KOPT-K1 (cell line): ENCODE results near the gene PTPRG.

Source experiments
- H3K27ac ChIP-seq: fragments of 200-600 bp; sonication (generic); 2 replicates; pipeline ENCODE4 v1.5.1; 2016; ENCODE audit warnings: antibody characterized with exemption, mild to moderate bottlenecking, low read depth, low read length; ENCODE audit not compliant: poor library complexity, severe bottlenecking
- H3K36me3 ChIP-seq: fragments of 200-600 bp; sonication (generic); 2 replicates; pipeline ENCODE4 v1.5.1; 2017; ENCODE audit warnings: antibody characterized with exemption, mild to moderate bottlenecking, low read length, moderate library complexity; ENCODE audit not compliant: insufficient read depth
- H3K9me3 ChIP-seq: fragments of 200-600 bp; sonication (generic); 2 replicates; pipeline ENCODE4 v1.5.1; 2017; ENCODE audit warnings: antibody characterized with exemption, low read length, mild to moderate bottlenecking; ENCODE audit not compliant: insufficient read depth, poor library complexity, severe bottlenecking

The PTPRG gene

DNA sequence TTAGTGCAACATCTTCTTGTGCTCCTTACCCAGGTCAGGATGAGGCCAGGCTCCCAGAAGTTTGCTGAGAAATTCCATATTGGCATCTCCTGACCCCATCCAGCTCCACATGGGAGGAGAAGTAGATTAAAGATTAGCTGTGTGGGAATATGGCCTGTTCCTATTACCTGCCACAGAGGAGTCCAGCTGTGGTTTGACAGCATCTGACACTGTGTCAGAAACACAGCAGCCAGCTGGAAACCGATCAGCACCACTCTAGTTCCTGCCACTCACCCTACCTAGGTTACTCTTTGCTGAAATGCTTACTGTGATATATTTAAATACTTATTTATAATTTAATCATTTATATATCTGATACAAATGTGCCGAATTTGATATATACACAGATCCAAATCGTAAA is 551.7 kb downstream of the PTPRG start:
- Histone ChIP-seq H3K36me3 (no peaks in the 10 kb centered on the region), H3K27ac (no peak overlapping the region), H3K9me3 (no peaks in the 10 kb centered on the region)

DNA sequence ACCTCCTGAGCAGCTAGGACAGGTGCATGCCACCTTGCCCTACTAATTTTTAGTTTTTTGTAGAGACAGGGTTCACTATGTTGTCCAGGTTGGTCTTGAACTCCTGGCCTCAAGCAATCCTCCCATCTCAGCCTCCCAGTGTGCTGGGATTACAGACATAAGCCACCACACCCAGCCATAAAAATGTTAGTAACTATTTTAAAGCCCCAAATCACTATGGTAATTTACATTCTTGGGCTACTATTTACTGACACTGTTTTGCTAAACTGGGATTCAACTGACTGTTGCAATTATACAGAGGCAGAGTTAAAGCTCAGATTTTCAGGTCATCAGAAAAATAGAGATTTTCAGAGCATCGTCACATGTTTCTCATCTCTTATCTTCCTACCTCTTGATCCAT is 553.4 kb downstream of the PTPRG start:
- H3K27ac ChIP-seq, result no peak overlapping the region
- no peaks in the 10 kb centered on the region for H3K9me3 ChIP-seq
- H3K36me3 ChIP-seq, result no peaks in the 10 kb centered on the region

- no peak overlapping the region for H3K27ac ChIP-seq
- H3K36me3 ChIP-seq, result no peaks in the 10 kb centered on the region
- no peaks in the 10 kb centered on the region for H3K9me3 ChIP-seq
Observed at GRCh38 chr3:62117903-62118548, 556.7 kb downstream of the PTPRG start.

DNA sequence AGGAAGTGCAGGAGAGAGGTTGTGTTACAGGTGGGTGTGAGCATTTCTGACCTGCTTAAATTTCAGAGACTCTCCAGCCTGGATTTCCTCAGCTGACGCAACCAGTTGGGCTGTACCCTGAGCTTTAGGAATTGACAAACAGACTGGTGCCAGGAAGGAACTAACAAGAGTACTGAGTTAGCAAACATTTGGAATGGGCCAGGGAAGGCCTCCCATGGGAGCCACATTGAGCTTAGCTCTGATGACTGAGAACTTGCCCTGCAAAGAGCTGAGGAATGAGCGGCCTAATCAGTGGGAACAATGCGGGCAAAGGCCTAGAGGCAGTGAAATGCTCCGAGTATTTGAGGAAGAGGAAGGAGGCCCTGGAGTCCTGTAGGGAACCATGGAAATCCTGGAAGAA is 557.8 kb downstream of the PTPRG start:
- Histone ChIP-seq H3K9me3 (no peaks in the 10 kb centered on the region), H3K27ac (no peak overlapping the region), H3K36me3 (no peaks in the 10 kb centered on the region)

DNA sequence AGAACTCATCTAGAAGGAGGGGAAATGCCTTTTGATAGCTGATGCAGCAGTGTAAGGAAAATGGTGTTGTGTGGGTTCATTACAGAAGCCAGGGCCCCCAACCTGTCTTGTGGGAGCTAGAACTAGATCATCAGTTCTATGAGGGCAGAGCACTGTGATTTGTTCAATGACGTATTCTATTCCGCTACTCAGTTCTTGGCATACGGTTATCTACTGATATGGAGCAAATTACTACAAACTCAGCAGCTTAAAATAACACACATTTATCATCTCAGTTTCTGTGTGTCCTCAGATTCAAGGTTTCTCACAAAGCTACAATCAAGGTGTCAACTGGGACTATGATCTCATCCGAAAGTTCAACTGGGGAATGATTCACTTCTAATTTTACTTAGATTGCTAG is 561.4 kb downstream of the PTPRG start:
- Histone ChIP-seq H3K27ac (no peak overlapping the region), H3K36me3 (no peaks in the 10 kb centered on the region), H3K9me3 (no peaks in the 10 kb centered on the region)

DNA sequence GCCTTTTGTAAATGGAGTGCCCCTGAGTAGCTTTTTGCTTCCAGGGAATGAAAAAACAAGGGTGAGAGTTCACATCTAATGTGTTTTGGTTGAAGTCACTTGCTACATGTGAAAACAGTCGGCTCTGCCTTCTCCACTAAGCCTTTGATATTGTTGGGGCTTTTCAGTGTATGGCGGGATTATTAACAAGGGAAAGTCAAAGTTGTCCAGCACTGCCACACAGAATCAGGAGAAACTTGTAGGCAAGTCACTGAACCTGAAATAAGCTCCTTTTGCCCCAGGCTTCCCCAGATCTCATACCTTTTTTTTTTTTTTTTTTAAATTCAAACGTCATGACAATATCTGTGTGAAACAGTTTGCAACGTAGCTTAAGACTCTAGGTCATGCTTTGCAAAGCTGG is 564.0 kb downstream of the PTPRG start:
- Histone ChIP-seq H3K27ac (no peak overlapping the region), H3K9me3 (no peaks in the 10 kb centered on the region), H3K36me3 (no peaks in the 10 kb centered on the region)

- H3K27ac ChIP-seq, result no peak overlapping the region
- no peaks in the 10 kb centered on the region for H3K36me3 ChIP-seq
- no peaks in the 10 kb centered on the region for H3K9me3 ChIP-seq
Observed at GRCh38 chr3:62127116-62127515, 565.7 kb downstream of the PTPRG start.

- H3K9me3 ChIP-seq, result no peaks in the 10 kb centered on the region
- no peaks in the 10 kb centered on the region for H3K36me3 ChIP-seq
- H3K27ac ChIP-seq, result no peak overlapping the region
Observed at GRCh38 chr3:62128051-62128450, 566.7 kb downstream of the PTPRG start.

GRCh38 chr3:62128681-62129080 is 567.3 kb downstream of the PTPRG start:
- Histone ChIP-seq H3K9me3 (no peaks in the 10 kb centered on the region), H3K36me3 (no peaks in the 10 kb centered on the region), H3K27ac (no peak overlapping the region)

- H3K9me3 ChIP-seq, result no peaks in the 10 kb centered on the region
- H3K27ac ChIP-seq, result no peak overlapping the region
- no peaks in the 10 kb centered on the region for H3K36me3 ChIP-seq
Observed at GRCh38 chr3:62131050-62131449, 569.7 kb downstream of the PTPRG start.

DNA sequence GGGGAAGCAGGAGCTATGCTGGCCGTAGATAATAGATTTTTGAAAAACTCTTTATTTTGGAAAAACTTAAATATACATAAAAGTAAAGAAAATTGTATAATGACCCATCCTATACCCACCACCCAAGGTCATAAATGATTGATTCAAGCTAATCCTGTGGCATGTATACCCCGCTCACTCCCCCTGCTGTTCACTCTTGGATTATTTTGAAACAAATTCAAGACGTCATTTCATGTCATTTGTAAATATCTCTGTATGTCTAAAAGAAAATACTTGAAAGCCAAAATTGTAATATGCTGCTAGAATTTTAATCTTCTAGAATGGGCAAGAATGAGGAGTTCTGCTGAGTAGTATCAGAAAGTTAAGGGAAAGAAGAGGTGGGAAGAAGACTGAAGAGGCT is 570.2 kb downstream of the PTPRG start:
- no peaks in the 10 kb centered on the region for H3K36me3 ChIP-seq
- no peak overlapping the region for H3K27ac ChIP-seq
- no peaks in the 10 kb centered on the region for H3K9me3 ChIP-seq

DNA sequence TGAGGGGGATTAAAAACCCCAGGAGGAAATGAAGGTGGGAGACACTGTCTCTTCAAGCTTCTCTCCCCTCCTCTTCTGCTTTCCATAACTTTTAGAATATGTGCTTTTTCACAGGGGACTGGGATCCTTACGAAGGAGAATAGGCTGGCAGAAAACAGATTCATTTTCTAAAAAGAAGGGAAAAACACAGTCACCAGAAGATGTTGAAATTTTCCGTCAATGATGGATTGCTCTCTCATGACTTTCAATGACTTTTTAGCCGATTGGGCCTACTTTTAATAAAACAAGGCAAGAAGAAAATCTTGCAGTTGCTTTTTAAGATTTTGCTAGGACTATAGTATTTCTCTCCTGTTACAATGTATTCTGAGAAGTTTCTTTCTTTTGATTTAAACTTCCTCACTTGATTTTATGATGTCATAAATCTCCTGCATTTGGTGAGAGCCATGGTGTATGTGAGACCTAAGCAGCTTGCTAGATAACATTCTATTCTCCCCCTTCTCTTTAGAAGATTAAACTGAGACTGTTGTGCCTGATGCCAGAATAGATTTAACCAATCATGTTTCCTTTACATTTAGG is 570.7 kb downstream of the PTPRG start:
- no peaks in the 10 kb centered on the region for H3K9me3 ChIP-seq
- no peaks in the 10 kb centered on the region for H3K36me3 ChIP-seq
- H3K27ac ChIP-seq, result no peak overlapping the region

DNA sequence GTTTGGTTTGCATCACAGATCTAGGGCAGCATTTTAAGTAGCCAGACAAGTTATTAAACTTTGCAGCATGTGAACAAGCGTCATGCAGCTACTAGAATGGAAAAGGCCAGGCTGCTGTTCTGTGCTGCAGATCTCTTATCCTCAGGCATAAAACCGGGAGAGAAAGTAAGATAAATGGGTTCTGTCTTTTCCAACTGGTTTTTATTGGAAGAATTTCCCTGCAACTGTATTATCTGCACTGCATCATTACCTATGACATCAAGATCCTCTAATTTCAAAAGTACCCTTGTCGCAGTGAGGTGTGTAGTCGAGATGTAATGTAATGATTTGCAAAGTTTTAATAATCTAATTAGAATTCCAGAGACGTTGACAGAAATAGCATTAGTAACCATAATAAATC is 571.6 kb downstream of the PTPRG start:
- Histone ChIP-seq H3K9me3 (no peaks in the 10 kb centered on the region), H3K27ac (no peak overlapping the region)

DNA sequence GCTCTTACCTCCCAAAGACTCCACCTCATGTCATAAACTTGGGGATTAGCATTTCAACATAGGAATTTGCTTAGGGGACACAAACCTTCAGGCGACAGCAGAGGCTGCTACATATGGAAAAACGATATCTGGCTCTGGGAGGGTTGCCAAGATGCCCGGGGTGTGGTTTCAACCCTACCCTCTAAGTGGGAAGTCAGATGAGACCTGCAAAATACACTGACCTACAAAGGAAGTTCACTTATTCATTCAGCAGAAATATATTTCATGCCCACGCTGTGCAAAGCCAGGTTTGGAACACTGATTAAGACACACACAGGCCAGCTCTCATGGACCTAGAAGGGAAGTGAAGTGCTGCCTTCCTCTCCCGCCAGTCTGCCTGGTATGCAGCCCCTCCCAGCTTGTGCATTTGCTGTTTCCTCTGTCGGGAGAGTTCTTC is 572.7 kb downstream of the PTPRG start:
- Histone ChIP-seq H3K27ac (no peak overlapping the region), H3K36me3 (no peaks in the 10 kb centered on the region), H3K9me3 (no peaks in the 10 kb centered on the region)

More for the DNA sequence above, 571.6 kb downstream of the PTPRG start:
- H3K36me3 ChIP-seq, result no peaks in the 10 kb centered on the region

DNA sequence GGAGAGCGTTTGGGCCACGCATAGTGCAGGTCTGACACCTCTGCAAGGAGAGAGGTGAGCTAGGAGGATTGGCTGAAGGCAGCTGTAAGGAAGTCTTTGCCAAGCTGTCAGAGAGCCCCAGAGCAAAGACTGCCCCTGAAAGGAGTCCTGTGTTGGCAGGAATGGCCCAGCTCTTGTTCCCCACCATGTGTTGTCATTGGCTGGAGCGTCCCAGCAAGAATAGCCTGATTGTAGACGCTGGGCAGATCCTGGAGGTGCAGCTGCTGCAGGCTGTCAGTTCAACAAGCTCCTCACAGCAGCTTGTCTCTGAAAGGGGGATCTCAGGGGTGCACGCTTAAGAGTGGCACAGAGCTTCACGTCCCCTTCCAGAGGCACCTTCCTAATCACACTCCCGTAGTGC is 574.4 kb downstream of the PTPRG start:
- Histone ChIP-seq H3K9me3 (no peaks in the 10 kb centered on the region), H3K36me3 (no peaks in the 10 kb centered on the region), H3K27ac (no peak overlapping the region)

DNA sequence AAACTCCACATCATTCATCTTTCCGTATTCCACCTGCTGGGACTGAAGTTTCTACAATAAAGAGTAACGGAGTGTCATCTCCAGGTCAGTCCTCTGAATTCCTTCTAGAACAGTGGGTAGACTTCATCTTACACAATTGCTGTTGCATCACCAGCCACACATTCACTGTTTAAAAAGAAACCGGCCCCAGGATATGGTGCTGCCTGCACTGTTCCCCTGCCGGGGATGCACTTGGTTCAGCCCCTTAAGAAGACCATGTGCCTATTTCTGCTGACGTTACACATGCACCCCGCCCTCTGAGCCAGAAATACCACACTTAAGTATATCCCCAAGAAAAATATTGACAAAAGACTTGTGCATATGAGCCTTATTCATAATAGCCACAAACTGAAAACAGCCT is 578.6 kb downstream of the PTPRG start:
- Histone ChIP-seq H3K9me3 (no peaks in the 10 kb centered on the region), H3K36me3 (no peaks in the 10 kb centered on the region), H3K27ac (no peak overlapping the region)
